Stimulated activated CD8-positive, alpha-beta memory T cell treated with anti-CD3 and anti-CD28 coated beads, Interleukin-12 subunit alpha, Interleukin-12 subunit beta, amount 100 ng/mL, for 4 hours (primary cell): ENCODE data around the gene PFN1.
"Not testable (repeated sequence)": the region's sequence is repeated elsewhere in the genome, so short reads cannot be mapped to it uniquely, and the experiment has no call there.

Source experiments
- DNase-seq: peaks from one replicate; pipeline ENCODE4 v3.0.0-alpha.2; 2020; ENCODE audit warnings: low read depth

PFN1 gene

GRCh38 chr17:4945176-4945943, 3.0 kb downstream of the PFN1 start:
- peak; percentile 74 for DNase-seq

GRCh38 chr17:4944554-4945175, 3.7 kb downstream of the PFN1 start:
- no peak for DNase-seq

- no peak for DNase-seq
Observed at GRCh38 chr17:4944163-4944553, 4.2 kb downstream of the PFN1 start.

- DNase-seq, result no peak
Observed at GRCh38 chr17:4942760-4943508, 5.4 kb downstream of the PFN1 start.

- no peak for DNase-seq
Observed at GRCh38 chr17:4941319-4941610, 7.1 kb downstream of the PFN1 start.

- no peak for DNase-seq
Observed at GRCh38 chr17:4940555-4941318, 7.6 kb downstream of the PFN1 start.

GRCh38 chr17:4939796-4940554, 8.4 kb downstream of the PFN1 start, which contains the start of the genes RNF167 and SLC25A11:
Gene RNF167 (plus strand): TSS chr17:4940268. CDS start chr17:4940910, 642 bp downstream.
Gene SLC25A11 (minus strand): TSS chr17:4940046. CDS start chr17:4939910, 136 bp downstream.
- DNase-seq, result peak; percentile 95

GRCh38 chr17:4939546-4939795, 8.9 kb downstream of the PFN1 start:
- DNase-seq, result no peak

- DNase-seq, result no peak
Observed at GRCh38 chr17:4938688-4939545, 9.4 kb downstream of the PFN1 start.

GRCh38 chr17:4938069-4938491, 10.2 kb downstream of the PFN1 start:
- no peak for DNase-seq

GRCh38 chr17:4937553-4937952, 10.8 kb downstream of the PFN1 start:
- no peak for DNase-seq

- DNase-seq, result no peak
Observed at GRCh38 chr17:4936436-4936835, 11.9 kb downstream of the PFN1 start.

- DNase-seq, result no peak
Observed at GRCh38 chr17:4935650-4936049, 12.7 kb downstream of the PFN1 start.

- DNase-seq, result no peak
Observed at GRCh38 chr17:4934173-4934979, 14.0 kb downstream of the PFN1 start.

GRCh38 chr17:4933646-4934045, 14.7 kb downstream of the PFN1 start:
- no peak for DNase-seq

GRCh38 chr17:4932756-4933155, 15.6 kb downstream of the PFN1 start:
- no peak for DNase-seq

- DNase-seq, result no peak
Observed at GRCh38 chr17:4931963-4932362, 16.4 kb downstream of the PFN1 start, which contains the start of gene GP1BA. Gene GP1BA (plus strand): TSS chr17:4932277. CDS start chr17:4932605, 328 bp downstream.

GRCh38 chr17:4928881-4929280, 19.4 kb downstream of the PFN1 start:
- no peak for DNase-seq

- DNase-seq, result not testable (repeated sequence)
Observed at GRCh38 chr17:4926577-4927335, 21.6 kb downstream of the PFN1 start.
